ENCODE data around the gene RAPGEF6. TPM values are rescaled to one million over a fixed set of nuclear protein-coding genes. Genes with fewer than 3 reads are reported as not detected.
A peak's percentile ranks its signal among the peaks of the same experiment; 100 is the strongest.
"Not testable (repeated sequence)": the region's sequence is repeated elsewhere in the genome, so short reads cannot be mapped to it uniquely, and the experiment has no call there.

Gene RAPGEF6, protein sequence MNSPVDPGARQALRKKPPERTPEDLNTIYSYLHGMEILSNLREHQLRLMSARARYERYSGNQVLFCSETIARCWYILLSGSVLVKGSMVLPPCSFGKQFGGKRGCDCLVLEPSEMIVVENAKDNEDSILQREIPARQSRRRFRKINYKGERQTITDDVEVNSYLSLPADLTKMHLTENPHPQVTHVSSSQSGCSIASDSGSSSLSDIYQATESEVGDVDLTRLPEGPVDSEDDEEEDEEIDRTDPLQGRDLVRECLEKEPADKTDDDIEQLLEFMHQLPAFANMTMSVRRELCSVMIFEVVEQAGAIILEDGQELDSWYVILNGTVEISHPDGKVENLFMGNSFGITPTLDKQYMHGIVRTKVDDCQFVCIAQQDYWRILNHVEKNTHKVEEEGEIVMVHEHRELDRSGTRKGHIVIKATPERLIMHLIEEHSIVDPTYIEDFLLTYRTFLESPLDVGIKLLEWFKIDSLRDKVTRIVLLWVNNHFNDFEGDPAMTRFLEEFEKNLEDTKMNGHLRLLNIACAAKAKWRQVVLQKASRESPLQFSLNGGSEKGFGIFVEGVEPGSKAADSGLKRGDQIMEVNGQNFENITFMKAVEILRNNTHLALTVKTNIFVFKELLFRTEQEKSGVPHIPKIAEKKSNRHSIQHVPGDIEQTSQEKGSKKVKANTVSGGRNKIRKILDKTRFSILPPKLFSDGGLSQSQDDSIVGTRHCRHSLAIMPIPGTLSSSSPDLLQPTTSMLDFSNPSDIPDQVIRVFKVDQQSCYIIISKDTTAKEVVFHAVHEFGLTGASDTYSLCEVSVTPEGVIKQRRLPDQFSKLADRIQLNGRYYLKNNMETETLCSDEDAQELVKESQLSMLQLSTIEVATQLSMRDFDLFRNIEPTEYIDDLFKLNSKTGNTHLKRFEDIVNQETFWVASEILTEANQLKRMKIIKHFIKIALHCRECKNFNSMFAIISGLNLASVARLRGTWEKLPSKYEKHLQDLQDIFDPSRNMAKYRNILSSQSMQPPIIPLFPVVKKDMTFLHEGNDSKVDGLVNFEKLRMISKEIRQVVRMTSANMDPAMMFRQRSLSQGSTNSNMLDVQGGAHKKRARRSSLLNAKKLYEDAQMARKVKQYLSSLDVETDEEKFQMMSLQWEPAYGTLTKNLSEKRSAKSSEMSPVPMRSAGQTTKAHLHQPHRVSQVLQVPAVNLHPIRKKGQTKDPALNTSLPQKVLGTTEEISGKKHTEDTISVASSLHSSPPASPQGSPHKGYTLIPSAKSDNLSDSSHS (N-terminal part only)
- total RNA-seq = 10 to 100 TPM; 36.5 to 37.3 TPM

DNA sequence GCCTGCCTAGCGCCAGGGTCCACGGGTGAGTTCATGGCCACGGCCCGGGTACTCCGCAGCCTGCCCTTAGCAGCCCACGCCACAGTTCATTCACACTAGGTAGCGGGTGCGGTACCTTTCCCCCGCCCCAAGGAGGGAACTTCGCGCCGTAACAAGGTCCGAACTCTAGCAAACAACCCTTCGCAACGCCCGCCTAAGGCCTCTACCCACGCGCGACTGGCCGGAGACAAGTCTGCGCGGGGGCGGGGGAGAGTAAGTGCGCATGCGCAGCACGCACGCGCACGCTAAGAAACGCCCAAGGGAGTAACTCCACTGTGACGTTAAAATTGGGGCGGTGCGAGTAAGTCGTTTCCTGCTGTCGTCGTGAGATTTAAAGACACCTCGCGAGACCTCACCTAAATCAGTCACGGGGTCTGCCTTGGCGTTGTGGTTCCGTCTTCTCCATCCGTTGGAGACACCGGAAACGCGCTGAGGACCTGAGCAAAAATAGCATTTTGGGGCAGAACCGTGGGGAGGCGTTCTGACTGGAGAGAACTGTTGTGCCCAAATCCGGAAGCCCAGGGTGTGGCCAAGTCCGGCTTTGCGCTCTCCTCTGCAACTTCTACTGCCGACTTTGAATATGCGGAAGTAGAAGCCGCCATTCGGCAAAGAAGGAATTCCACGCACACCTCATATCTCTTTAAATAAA is at the start of gene RAPGEF6:
Gene RAPGEF6 (minus strand): TSS at position 234 of the 688 bp plus-strand sequence. CDS start 199 bp downstream, at position 35.
- no peaks in the 10 kb centered on the region for H3K27me3 Mint-ChIP-seq (ENCODE audit: low read depth)
- H3K27ac Mint-ChIP-seq = peak within 1 kb of the TSS; percentile 98
- peak within 1 kb of the TSS; percentile 91 to 94 for H3K4me3 Mint-ChIP-seq
- H3K36me3 Mint-ChIP-seq (ENCODE audit: insufficient read depth in 2 of 2) = peaks cover 6% of the 10 kb centered on the region in 2 donors
- peaks cover 23% of the 10 kb centered on the region for H3K4me1 Mint-ChIP-seq (ENCODE audit: low read depth)
- ATAC-seq (replicated peaks in 1 of 2) = peak; percentile 89 to 92
- no peaks in the 10 kb centered on the region for H3K9me3 Mint-ChIP-seq
- peak; percentile 96 to 98 for DNase-seq

DNA sequence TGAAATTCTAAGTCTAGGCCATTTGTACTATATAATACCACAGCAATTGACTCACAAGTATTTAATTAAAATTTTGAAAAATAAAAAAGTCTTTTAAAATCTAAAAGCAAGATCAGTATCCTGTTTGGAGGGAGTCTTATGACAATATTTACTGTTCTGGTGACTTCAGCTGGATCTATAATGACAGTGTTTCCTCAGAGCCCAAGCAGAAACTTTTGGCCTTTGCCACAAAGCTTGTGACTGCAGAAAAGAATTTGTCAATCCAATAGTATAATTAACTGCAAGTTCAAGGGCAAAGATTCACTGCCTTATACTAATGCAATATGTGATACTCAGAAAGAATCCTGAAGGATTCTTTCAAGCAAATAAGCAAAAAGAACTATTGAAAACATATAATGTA is 49.6 kb upstream of the RAPGEF6 start:
- ATAC-seq (replicated peaks in 1 of 2) (no peak), DNase-seq (no peak)
- H3K27me3 Mint-ChIP-seq (ENCODE audit: low read depth) = no peaks in the 10 kb centered on the region
- H3K27ac Mint-ChIP-seq = no peak overlapping the region
- no peaks in the 10 kb centered on the region for H3K9me3 Mint-ChIP-seq
- H3K4me3 Mint-ChIP-seq = no peak overlapping the region
- H3K4me1 Mint-ChIP-seq (ENCODE audit: low read depth) = no peaks in the 10 kb centered on the region
- H3K36me3 Mint-ChIP-seq (ENCODE audit: insufficient read depth in 2 of 2) = peaks cover 0 to 8% of the 10 kb centered on the region in 2 donors

DNA sequence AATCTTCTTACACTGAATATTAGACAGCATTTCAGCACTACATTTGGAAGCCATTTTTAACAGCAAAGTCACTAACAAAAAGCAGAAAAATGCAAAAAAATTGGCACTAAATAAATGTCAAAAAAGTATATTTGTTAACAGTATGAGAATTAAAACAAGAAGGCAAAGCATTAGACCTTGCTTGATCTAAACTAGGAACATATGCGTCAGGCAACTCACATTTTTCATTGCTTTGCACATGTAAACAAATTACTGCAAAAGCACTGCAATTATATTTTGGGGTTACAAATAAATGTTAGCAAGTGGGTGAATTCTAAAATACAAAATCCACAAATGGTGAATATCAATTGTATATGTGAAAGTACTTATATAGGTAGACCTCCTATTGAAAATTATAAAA is 49.0 kb upstream of the RAPGEF6 start:
- H3K36me3 Mint-ChIP-seq (ENCODE audit: insufficient read depth in 2 of 2) = peaks cover 0 to 6% of the 10 kb centered on the region in 2 donors
- H3K27ac Mint-ChIP-seq = no peak overlapping the region
- no peaks in the 10 kb centered on the region for H3K9me3 Mint-ChIP-seq
- H3K4me3 Mint-ChIP-seq = no peak overlapping the region
- H3K27me3 Mint-ChIP-seq (ENCODE audit: low read depth) = no peaks in the 10 kb centered on the region
- no peak for DNase-seq
- no peak for ATAC-seq (replicated peaks in 1 of 2)
- no peaks in the 10 kb centered on the region for H3K4me1 Mint-ChIP-seq (ENCODE audit: low read depth)

DNA sequence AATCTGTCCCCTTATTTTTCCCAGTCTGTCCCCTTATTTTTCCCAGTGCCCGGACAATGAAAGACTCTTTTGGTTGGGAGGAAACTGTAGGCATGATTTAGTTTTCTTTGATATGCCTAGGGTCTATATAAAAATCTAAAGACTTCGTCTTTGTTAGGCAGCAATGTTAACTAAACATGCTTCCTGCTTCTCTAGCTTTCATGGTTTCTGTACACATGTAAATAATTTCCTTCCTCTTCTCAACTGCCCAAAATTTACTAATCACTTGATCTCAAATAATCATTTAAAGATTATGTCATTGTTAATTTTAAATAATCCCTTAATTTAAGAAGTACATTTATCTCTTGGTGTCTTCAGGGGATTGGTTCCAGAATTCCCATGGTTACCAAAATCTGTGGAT is 47.8 kb upstream of the RAPGEF6 start:
- no peak for DNase-seq
- Mint-ChIP-seq H3K4me1 (ENCODE audit: low read depth) (no peaks in the 10 kb centered on the region), H3K27ac (no peak overlapping the region), H3K4me3 (no peak overlapping the region), H3K27me3 (ENCODE audit: low read depth) (no peaks in the 10 kb centered on the region), H3K36me3 (ENCODE audit: insufficient read depth in 2 of 2) (peaks cover 0 to 4% of the 10 kb centered on the region in 2 donors), H3K9me3 (no peaks in the 10 kb centered on the region)
- no peak for ATAC-seq (replicated peaks in 1 of 2)

DNA sequence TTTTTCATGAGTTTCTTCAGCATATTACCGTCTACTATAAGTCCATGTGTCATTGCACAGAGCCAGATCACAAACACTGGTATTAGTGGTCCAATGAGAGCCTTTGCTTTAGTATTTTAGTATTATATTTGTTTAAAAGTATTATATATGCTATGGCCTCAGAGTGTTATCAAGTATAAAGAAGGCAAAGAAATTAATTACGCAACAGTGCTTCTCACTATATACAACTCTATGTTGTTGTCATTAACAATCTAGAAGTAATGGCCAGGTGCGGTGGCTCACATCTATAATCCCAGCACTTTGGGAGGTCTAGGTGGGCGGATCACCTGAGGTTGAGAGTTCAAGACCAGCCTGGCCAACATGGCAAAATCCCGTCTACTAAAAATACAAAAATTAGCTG is 47.1 kb upstream of the RAPGEF6 start:
- H3K27me3 Mint-ChIP-seq (ENCODE audit: low read depth) = no peaks in the 10 kb centered on the region
- peaks cover 2% of the 10 kb centered on the region for H3K4me1 Mint-ChIP-seq (ENCODE audit: low read depth)
- no peaks in the 10 kb centered on the region for H3K9me3 Mint-ChIP-seq
- H3K36me3 Mint-ChIP-seq (ENCODE audit: insufficient read depth in 2 of 2) = peaks cover 0 to 9% of the 10 kb centered on the region in 2 donors
- no peak overlapping the region for H3K4me3 Mint-ChIP-seq
- ATAC-seq (replicated peaks in 1 of 2) (no peak), DNase-seq (no peak)
- no peak overlapping the region for H3K27ac Mint-ChIP-seq

DNA sequence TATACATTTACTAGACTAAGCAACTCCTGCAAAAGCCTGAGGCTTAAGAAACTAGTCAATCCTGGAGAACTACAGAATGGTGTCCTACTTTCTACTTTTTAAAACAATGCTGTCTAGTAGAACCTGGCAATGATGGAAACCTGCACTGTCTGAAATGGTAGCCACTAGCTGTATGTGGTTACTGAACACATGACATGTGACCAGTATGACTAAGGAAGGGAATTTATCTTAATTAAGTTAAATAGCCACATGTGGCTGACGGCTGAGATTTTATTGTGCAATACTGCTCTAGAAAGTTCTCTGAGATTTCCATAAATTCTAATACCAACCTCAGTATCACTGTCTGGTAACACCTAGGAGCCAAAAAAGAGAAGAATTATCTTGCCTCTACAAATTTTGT is 44.9 kb upstream of the RAPGEF6 start:
- H3K9me3 Mint-ChIP-seq = no peaks in the 10 kb centered on the region
- H3K4me3 Mint-ChIP-seq = no peak overlapping the region
- DNase-seq (no peak), ATAC-seq (replicated peaks in 1 of 2) (no peak)
- H3K36me3 Mint-ChIP-seq (ENCODE audit: insufficient read depth in 2 of 2) = peaks cover 1 to 17% of the 10 kb centered on the region in 2 donors
- peaks cover 4% of the 10 kb centered on the region for H3K4me1 Mint-ChIP-seq (ENCODE audit: low read depth)
- no peak overlapping the region for H3K27ac Mint-ChIP-seq
- H3K27me3 Mint-ChIP-seq (ENCODE audit: low read depth) = no peaks in the 10 kb centered on the region

DNA sequence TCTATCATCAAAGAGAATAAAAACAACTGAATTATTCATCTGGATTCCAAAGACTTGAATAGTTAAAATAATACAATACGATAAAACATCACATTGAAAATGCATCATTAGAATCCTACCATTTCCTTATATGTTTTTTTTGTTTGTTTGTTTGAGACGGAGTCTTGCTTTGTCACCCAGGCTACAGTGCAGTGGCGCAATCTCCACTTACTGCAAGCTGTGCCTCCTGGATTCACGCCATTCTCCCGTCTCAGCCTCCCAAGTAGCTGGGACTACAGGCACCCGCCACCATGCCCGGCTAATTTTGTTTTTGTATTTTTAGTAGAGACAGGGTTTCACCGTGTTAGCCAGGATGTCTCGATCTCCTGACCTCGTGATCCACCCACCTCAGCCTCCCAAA is 43.2 kb upstream of the RAPGEF6 start:
- H3K27ac Mint-ChIP-seq; H3K27me3 Mint-ChIP-seq (ENCODE audit: low read depth); H3K4me1 Mint-ChIP-seq (ENCODE audit: low read depth); ATAC-seq (replicated peaks in 1 of 2); DNase-seq; H3K9me3 Mint-ChIP-seq; H3K4me3 Mint-ChIP-seq: not testable (repeated sequence)
- H3K36me3 Mint-ChIP-seq (ENCODE audit: insufficient read depth in 2 of 2) = peaks cover 3 to 17% of the 10 kb centered on the region in 2 donors

DNA sequence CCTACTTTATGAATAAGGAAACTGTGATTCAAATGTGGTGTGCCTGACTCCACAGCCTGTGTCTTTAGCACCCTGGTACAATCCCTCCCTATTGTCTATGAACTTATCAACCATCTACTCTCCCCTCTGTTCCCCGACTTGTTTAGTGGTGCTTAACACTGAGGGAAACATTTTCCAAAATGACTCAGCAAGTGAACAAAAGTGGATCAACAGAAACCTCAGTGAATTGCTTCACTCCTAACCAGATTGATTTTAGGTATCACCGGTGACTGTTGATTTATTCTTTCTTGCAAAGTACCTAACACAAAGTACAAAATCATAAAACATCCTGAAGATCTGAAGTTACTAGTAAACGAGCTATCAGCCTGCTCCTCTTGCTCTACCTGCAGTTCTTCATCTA is 42.1 kb upstream of the RAPGEF6 start:
- Mint-ChIP-seq H3K4me3 (no peak overlapping the region), H3K4me1 (ENCODE audit: low read depth) (peaks cover 19% of the 10 kb centered on the region), H3K27me3 (ENCODE audit: low read depth) (no peaks in the 10 kb centered on the region), H3K27ac (no peak overlapping the region), H3K36me3 (ENCODE audit: insufficient read depth in 2 of 2) (peaks cover 3 to 23% of the 10 kb centered on the region in 2 donors), H3K9me3 (no peaks in the 10 kb centered on the region)
- DNase-seq (no peak), ATAC-seq (replicated peaks in 1 of 2) (no peak)

DNA sequence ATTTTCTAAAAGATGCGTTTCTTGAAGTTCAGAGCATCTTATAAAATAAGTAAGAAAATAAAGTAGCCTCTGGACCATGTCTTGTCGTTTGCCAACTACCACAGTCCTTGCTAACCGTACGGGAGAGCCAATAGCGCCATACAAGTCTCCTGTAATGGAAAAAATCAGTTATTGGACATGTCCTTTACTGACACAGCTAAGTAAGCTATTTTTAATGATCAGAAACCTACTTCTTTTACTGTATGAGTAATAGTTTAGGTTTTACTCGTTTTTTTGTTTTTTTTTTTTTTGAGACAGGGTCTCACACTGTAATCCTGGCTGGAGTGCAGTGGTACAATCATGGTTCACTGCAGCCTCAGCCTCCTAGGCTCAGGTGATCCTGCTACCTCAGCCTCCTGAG is 37.7 kb upstream of the RAPGEF6 start:
- peak; percentile 46 to 48 for ATAC-seq (replicated peaks in 1 of 2)
- no peak for DNase-seq
- H3K4me1 Mint-ChIP-seq (ENCODE audit: low read depth) = peaks cover 31% of the 10 kb centered on the region
- H3K4me3 Mint-ChIP-seq = no peak overlapping the region
- H3K27me3 Mint-ChIP-seq (ENCODE audit: low read depth) = no peaks in the 10 kb centered on the region
- peaks cover 3 to 33% of the 10 kb centered on the region in 2 donors for H3K36me3 Mint-ChIP-seq (ENCODE audit: insufficient read depth in 2 of 2)
- no peak overlapping the region for H3K27ac Mint-ChIP-seq
- H3K9me3 Mint-ChIP-seq = no peaks in the 10 kb centered on the region

DNA sequence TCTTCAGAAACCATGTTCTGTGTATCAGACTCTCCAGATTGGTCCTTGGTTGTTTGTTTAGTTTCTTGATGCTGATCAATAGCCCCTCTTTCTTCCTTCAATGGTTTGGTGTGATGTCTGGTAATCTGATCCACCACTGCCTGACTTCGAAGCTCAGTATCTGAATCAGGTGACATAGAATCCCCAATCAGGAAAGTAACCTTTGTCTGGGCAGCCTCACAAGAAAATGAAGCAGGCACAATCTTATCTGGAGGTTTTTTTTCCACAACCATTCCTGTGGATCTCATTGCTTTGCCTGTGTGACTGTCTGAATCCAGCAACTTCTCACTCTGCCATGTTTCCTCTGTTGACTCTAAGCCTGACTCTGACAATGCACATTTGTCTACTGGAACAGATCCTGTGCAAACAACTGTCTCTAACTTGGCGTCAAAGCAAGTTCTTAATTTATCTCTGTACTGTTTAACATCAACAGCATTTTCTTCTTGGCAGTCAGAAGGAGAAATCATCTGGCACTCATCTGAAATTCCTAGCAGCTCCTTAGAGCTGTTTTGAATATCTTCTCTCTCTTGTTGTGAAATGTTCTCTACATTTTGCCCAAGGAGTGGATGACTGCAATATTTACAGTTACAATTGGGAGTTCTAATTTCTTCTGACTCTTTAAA is 37.1 kb upstream of the RAPGEF6 start:
- H3K4me3 Mint-ChIP-seq = no peak overlapping the region
- no peak overlapping the region for H3K27ac Mint-ChIP-seq
- no peaks in the 10 kb centered on the region for H3K27me3 Mint-ChIP-seq (ENCODE audit: low read depth)

DNA sequence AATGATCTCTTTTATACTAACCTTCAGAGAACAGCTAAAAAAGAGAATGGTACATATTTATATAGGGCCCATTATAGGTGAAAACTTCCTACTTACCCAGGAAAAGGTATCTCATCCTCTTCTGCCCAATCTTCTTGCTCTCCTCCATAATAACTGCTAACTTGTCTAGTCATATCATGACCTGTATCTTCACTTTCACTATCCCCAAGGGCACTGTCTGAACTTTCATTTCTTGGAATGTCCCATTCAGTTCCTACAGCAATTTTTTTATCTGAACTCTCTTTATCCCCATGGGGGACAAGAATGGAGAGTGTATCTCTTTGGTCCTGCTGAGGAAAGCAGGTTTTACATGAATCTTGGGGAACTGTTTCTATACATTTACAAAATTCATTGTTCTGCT is 36.4 kb upstream of the RAPGEF6 start:
- Mint-ChIP-seq H3K4me3 (peak overlapping the region in 1 of 2 donors; percentile 6), H3K27me3 (ENCODE audit: low read depth) (no peaks in the 10 kb centered on the region), H3K36me3 (ENCODE audit: insufficient read depth in 2 of 2) (peaks cover 3 to 26% of the 10 kb centered on the region in 2 donors), H3K9me3 (no peaks in the 10 kb centered on the region), H3K4me1 (ENCODE audit: low read depth) (peaks cover 27% of the 10 kb centered on the region), H3K27ac (no peak overlapping the region)
- DNase-seq (no peak), ATAC-seq (replicated peaks in 1 of 2) (peak; percentile 71 to 72)

More for the DNA sequence above, 37.1 kb upstream of the RAPGEF6 start:
- ATAC-seq (replicated peaks in 1 of 2) (no peak), DNase-seq (no peak)
- Mint-ChIP-seq H3K36me3 (ENCODE audit: insufficient read depth in 2 of 2) (peaks cover 3 to 28% of the 10 kb centered on the region in 2 donors), H3K9me3 (no peaks in the 10 kb centered on the region), H3K4me1 (ENCODE audit: low read depth) (peaks cover 29% of the 10 kb centered on the region)

DNA sequence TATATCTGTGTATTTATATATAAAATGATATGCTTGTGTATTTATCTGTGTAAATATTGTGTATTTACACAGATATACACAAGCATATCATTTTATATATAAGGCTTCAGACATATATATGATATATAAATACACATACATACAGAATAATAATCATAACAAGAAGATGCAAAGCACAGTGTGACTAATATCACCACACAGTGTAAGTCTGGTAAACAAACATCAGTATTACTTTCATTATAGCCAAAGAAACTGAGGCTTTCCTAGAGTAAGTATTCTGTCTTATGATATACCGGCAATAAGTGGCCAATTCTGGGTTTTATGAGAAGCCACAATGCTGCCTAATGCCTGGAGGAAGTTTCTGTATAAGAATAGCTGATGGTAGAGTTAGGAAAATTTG is 29.9 kb upstream of the RAPGEF6 start:
- H3K27ac Mint-ChIP-seq = no peak overlapping the region
- DNase-seq (no peak), ATAC-seq (replicated peaks in 1 of 2) (peak in 1 of 2 donors; percentile 48)

More for the DNA sequence above, 29.9 kb upstream of the RAPGEF6 start:
- Mint-ChIP-seq H3K27me3 (ENCODE audit: low read depth) (no peaks in the 10 kb centered on the region), H3K4me1 (ENCODE audit: low read depth) (no peaks in the 10 kb centered on the region), H3K36me3 (ENCODE audit: insufficient read depth in 2 of 2) (peaks cover 10 to 45% of the 10 kb centered on the region in 2 donors), H3K4me3 (no peak overlapping the region), H3K9me3 (peaks cover 4 to 7% of the 10 kb centered on the region in 2 donors)

Data from activated T-cell treated with anti-CD3 and anti-CD28 coated beads, Interleukin-2, amount 50 U/mL, for 72 hours (primary cell).